ENCODE results near the gene SPATA17. TPM values are rescaled to one million over a fixed set of nuclear protein-coding genes. Genes with fewer than 3 reads are reported as not detected.
A peak's percentile ranks its signal among the peaks of the same experiment; 100 is the strongest.
"Not testable (repeated sequence)": the region's sequence is repeated elsewhere in the genome, so short reads cannot be mapped to it uniquely, and the experiment has no call there.

The SPATA17 gene
- total RNA-seq = 0.20 TPM

- ATAC-seq (peak; percentile 97), DNase-seq (ENCODE audit: low spot score) (peak; percentile 81)
Measured at GRCh38 chr1:217630711-217631591, at the start of gene SPATA17, which contains the start of gene GPATCH2. Gene SPATA17 (plus strand): TSS chr1:217631344. CDS start chr1:217631379, 35 bp downstream. Gene GPATCH2 (minus strand): TSS chr1:217631090. CDS start chr1:217630971, 119 bp downstream.

- not testable (repeated sequence) for DNase-seq (ENCODE audit: low spot score); ATAC-seq
Measured at GRCh38 chr1:217584286-217584811, 46.8 kb upstream of the SPATA17 start.

- ATAC-seq = no peak
Measured at GRCh38 chr1:217585577-217585976, 45.6 kb upstream of the SPATA17 start.

GRCh38 chr1:217586586-217586985 is 44.6 kb upstream of the SPATA17 start:
- no peak for ATAC-seq
- no peak for DNase-seq (ENCODE audit: low spot score)

More at GRCh38 chr1:217585577-217585976, 45.6 kb upstream of the SPATA17 start:
- no peak for DNase-seq (ENCODE audit: low spot score)

GRCh38 chr1:217590598-217590997 is 40.5 kb upstream of the SPATA17 start:
- DNase-seq (ENCODE audit: low spot score) (no peak), ATAC-seq (no peak)

- DNase-seq (ENCODE audit: low spot score) (no peak), ATAC-seq (no peak)
Measured at GRCh38 chr1:217599154-217599553, 32.0 kb upstream of the SPATA17 start.

- no peak for ATAC-seq
- DNase-seq (ENCODE audit: low spot score) = no peak
Measured at GRCh38 chr1:217602380-217602779, 28.8 kb upstream of the SPATA17 start.

- DNase-seq (ENCODE audit: low spot score) = no peak
- no peak for ATAC-seq
Measured at GRCh38 chr1:217605390-217605789, 25.8 kb upstream of the SPATA17 start.

GRCh38 chr1:217614200-217614712 is 16.9 kb upstream of the SPATA17 start:
- DNase-seq (ENCODE audit: low spot score) = no peak
- ATAC-seq = no peak

GRCh38 chr1:217617126-217617525 is 14.0 kb upstream of the SPATA17 start:
- ATAC-seq (no peak), DNase-seq (ENCODE audit: low spot score) (no peak)

- DNase-seq (ENCODE audit: low spot score) (no peak), ATAC-seq (no peak)
Measured at GRCh38 chr1:217620814-217621213, 10.3 kb upstream of the SPATA17 start.

GRCh38 chr1:217622042-217622441 is 9.1 kb upstream of the SPATA17 start:
- ATAC-seq = no peak

GRCh38 chr1:217626321-217626720 is 4.8 kb upstream of the SPATA17 start:
- no peak for ATAC-seq
- DNase-seq (ENCODE audit: low spot score) = no peak

More at GRCh38 chr1:217622042-217622441, 9.1 kb upstream of the SPATA17 start:
- DNase-seq (ENCODE audit: low spot score) = no peak

GRCh38 chr1:217627431-217627830 is 3.7 kb upstream of the SPATA17 start:
- no peak for ATAC-seq
- no peak for DNase-seq (ENCODE audit: low spot score)

- DNase-seq (ENCODE audit: low spot score) (no peak), ATAC-seq (no peak)
Measured at GRCh38 chr1:217642455-217642854, 11.3 kb downstream of the SPATA17 start.

GRCh38 chr1:217647791-217648190 is 16.6 kb downstream of the SPATA17 start:
- DNase-seq (ENCODE audit: low spot score) = no peak
- ATAC-seq = no peak

GRCh38 chr1:217650674-217651073 is 19.5 kb downstream of the SPATA17 start:
- ATAC-seq (no peak), DNase-seq (ENCODE audit: low spot score) (no peak)

GRCh38 chr1:217660353-217661062 is 29.4 kb downstream of the SPATA17 start:
- no peak for DNase-seq (ENCODE audit: low spot score)
- no peak for ATAC-seq

- ATAC-seq (no peak), DNase-seq (ENCODE audit: low spot score) (no peak)
Measured at GRCh38 chr1:217661407-217661806, 30.3 kb downstream of the SPATA17 start.

- DNase-seq (ENCODE audit: low spot score) (no peak), ATAC-seq (no peak)
Measured at GRCh38 chr1:217668351-217668940, 37.3 kb downstream of the SPATA17 start.

GRCh38 chr1:217673387-217673786 is 42.2 kb downstream of the SPATA17 start:
- DNase-seq (ENCODE audit: low spot score) = no peak
- ATAC-seq = no peak
